ENCODE results near the gene KANSL1L. TPM values are rescaled to one million over a fixed set of nuclear protein-coding genes. Genes with fewer than 3 reads are reported as not detected.

KANSL1L gene
- polyA plus RNA-seq, 1 donor (not counting 4 experiments of a cell fraction or from before 2014, with no cell fraction given): 4.7 TPM

GRCh38 chr2:210007895-210008294 is 163.3 kb downstream of the KANSL1L start:
- Histone ChIP-seq H3K4me1 (ENCODE audit: control insufficient read depth, extremely low read depth, insufficient read depth, low read length) (peaks cover 19% of the 10 kb centered on the region), H2AFZ (ENCODE audit: control insufficient read depth, low read length) (no peak overlapping the region), H3K4me2 (ENCODE audit: control insufficient read depth, extremely low read depth, insufficient read depth, low read depth, low read length) (no peak overlapping the region), H3K79me2 (ENCODE audit: control insufficient read depth, insufficient read depth, low read length) (peaks cover 97% of the 10 kb centered on the region), H3K36me3 (ENCODE audit: control insufficient read depth in 2 of 2, extremely low read depth in 1 of 2, insufficient read depth in 2 of 2, low read length in 2 of 2) (peaks cover 6 to 7% of the 10 kb centered on the region in 2 experiments), H3K9me1 (ENCODE audit: control insufficient read depth, extremely low read depth, insufficient read depth, low read length) (no peaks in the 10 kb centered on the region), H3K4me3 (ENCODE audit: control insufficient read depth in 2 of 3, extremely low read depth in 1 of 3, insufficient read depth in 2 of 3, low read depth in 1 of 3, low read length in 3 of 3) (no peak overlapping the region), H4K20me1 (ENCODE audit: control insufficient read depth, extremely low read depth, insufficient read depth, low read length) (peaks cover 3% of the 10 kb centered on the region), H3K9ac (ENCODE audit: control insufficient read depth, extremely low read depth, insufficient read depth, low read length) (no peak overlapping the region), H3K9me3 (ENCODE audit: control insufficient read depth, low read depth, low read length) (no peaks in the 10 kb centered on the region), H3K27ac (ENCODE audit: control insufficient read depth, insufficient read depth, low read length) (no peak overlapping the region), H3K27me3 (ENCODE audit: control insufficient read depth, extremely low read depth, insufficient read depth, low read length) (no peaks in the 10 kb centered on the region)
- no peak for FAIRE-seq
- dilution Hi-C loops (cut with MboI; ENCODE audit: extremely low pct_ligation_motif_present, low sequenced_read_pairs): no loop called here
- TF ChIP-seq CTCF (optimal IDR thresholded peaks at IDR 0.05 in 1 of 3, IDR thresholded peaks at IDR 0.05 in 1 of 3, conservative IDR thresholded peaks at IDR 0.05 in 1 of 3; ENCODE audit: extremely low read depth in 1 of 3, insufficient read depth in 2 of 3, low read length in 3 of 3): no peak
- no peak for TF ChIP-seq EZH2 (IDR thresholded peaks at IDR 0.05; ENCODE audit: low read length)
- DNase-seq (ENCODE audit: low read depth, low spot score): no peak

GRCh38 chr2:210004881-210005280 is 166.3 kb downstream of the KANSL1L start:
- dilution Hi-C loops (cut with MboI; ENCODE audit: extremely low pct_ligation_motif_present, low sequenced_read_pairs): no loop called here
- no peak overlapping the region for H2AFZ ChIP-seq (ENCODE audit: control insufficient read depth, low read length)
- peaks cover 74% of the 10 kb centered on the region for H3K79me2 ChIP-seq (ENCODE audit: control insufficient read depth, insufficient read depth, low read length)
- no peaks in the 10 kb centered on the region for H4K20me1 ChIP-seq (ENCODE audit: control insufficient read depth, extremely low read depth, insufficient read depth, low read length)
- FAIRE-seq: no peak
- no peaks in the 10 kb centered on the region for H3K9me3 ChIP-seq (ENCODE audit: control insufficient read depth, low read depth, low read length)
- no peak overlapping the region for H3K9ac ChIP-seq (ENCODE audit: control insufficient read depth, extremely low read depth, insufficient read depth, low read length)
- no peak overlapping the region for H3K27ac ChIP-seq (ENCODE audit: control insufficient read depth, insufficient read depth, low read length)
- H3K4me2 ChIP-seq (ENCODE audit: control insufficient read depth, extremely low read depth, insufficient read depth, low read depth, low read length): peak overlapping the region; percentile 90
- no peak overlapping the region for H3K4me3 ChIP-seq (ENCODE audit: control insufficient read depth in 2 of 3, extremely low read depth in 1 of 3, insufficient read depth in 2 of 3, low read depth in 1 of 3, low read length in 3 of 3)
- no peak for DNase-seq (ENCODE audit: low read depth, low spot score)
- peaks cover 0 to 2% of the 10 kb centered on the region in 2 experiments for H3K36me3 ChIP-seq (ENCODE audit: control insufficient read depth in 2 of 2, extremely low read depth in 1 of 2, insufficient read depth in 2 of 2, low read length in 2 of 2)
- H3K9me1 ChIP-seq (ENCODE audit: control insufficient read depth, extremely low read depth, insufficient read depth, low read length): no peaks in the 10 kb centered on the region
- no peak for TF ChIP-seq EZH2 (IDR thresholded peaks at IDR 0.05; ENCODE audit: low read length)
- TF ChIP-seq CTCF (optimal IDR thresholded peaks at IDR 0.05 in 1 of 3, IDR thresholded peaks at IDR 0.05 in 1 of 3, conservative IDR thresholded peaks at IDR 0.05 in 1 of 3; ENCODE audit: extremely low read depth in 1 of 3, insufficient read depth in 2 of 3, low read length in 3 of 3): no peak
- no peaks in the 10 kb centered on the region for H3K27me3 ChIP-seq (ENCODE audit: control insufficient read depth, extremely low read depth, insufficient read depth, low read length)
- H3K4me1 ChIP-seq (ENCODE audit: control insufficient read depth, extremely low read depth, insufficient read depth, low read length): peaks cover 24% of the 10 kb centered on the region

All from keratinocyte (primary cell).